ENCODE measurements around the gene PDCD5.
"Not testable (repeated sequence)": the region's sequence is repeated elsewhere in the genome, so short reads cannot be mapped to it uniquely, and the experiment has no call there.

Gene PDCD5

GRCh38 chr19:32576790-32577189 lies 4.2 kb upstream of the PDCD5 start:
- TF ChIP-seq L3MBTL2 (conservative IDR thresholded peaks at IDR 0.05) (no peak), BHLHE40 (IDR thresholded peaks at IDR 0.05; ENCODE audit: borderline replicate concordance) (no peak), CTBP1 (IDR thresholded peaks at IDR 0.05; ENCODE audit: borderline replicate concordance) (no peak), PKNOX1 (IDR thresholded peaks at IDR 0.05) (no peak), FOXK2 (IDR thresholded peaks at IDR 0.05) (no peak), TARDBP (IDR thresholded peaks at IDR 0.05) (no peak), FOXM1 (IDR thresholded peaks at IDR 0.05; ENCODE audit: borderline replicate concordance) (no peak), FOXA1 (IDR thresholded peaks at IDR 0.05) (no peak), ELF4 (IDR thresholded peaks at IDR 0.05) (no peak), SP1 (IDR thresholded peaks at IDR 0.05) (no peak), ZNF384 (IDR thresholded peaks at IDR 0.05) (no peak), SUZ12 (IDR thresholded peaks at IDR 0.05) (no peak), LEF1 (IDR thresholded peaks at IDR 0.05; ENCODE audit: borderline replicate concordance) (no peak), ARNT (IDR thresholded peaks at IDR 0.05) (no peak), HDGF (IDR thresholded peaks at IDR 0.05; ENCODE audit: borderline replicate concordance) (no peak), NFRKB (IDR thresholded peaks at IDR 0.05) (no peak)
- CTCF ChIA-PET: no interaction called here
- POLR2A ChIA-PET: no interaction called here
- DNase-seq (ENCODE audit: extremely low spot score): no peak

- no peak for TF ChIP-seq SUZ12 (IDR thresholded peaks at IDR 0.05)
- TF ChIP-seq CTBP1 (IDR thresholded peaks at IDR 0.05; ENCODE audit: borderline replicate concordance): no peak
- no peak for TF ChIP-seq FOXK2 (IDR thresholded peaks at IDR 0.05)
- no peak for TF ChIP-seq ARNT (IDR thresholded peaks at IDR 0.05)
- no peak for TF ChIP-seq FOXA1 (IDR thresholded peaks at IDR 0.05)
- TF ChIP-seq BHLHE40 (IDR thresholded peaks at IDR 0.05; ENCODE audit: borderline replicate concordance): no peak
- no peak for TF ChIP-seq ZNF384 (IDR thresholded peaks at IDR 0.05)
- TF ChIP-seq L3MBTL2 (conservative IDR thresholded peaks at IDR 0.05): no peak
- no peak for TF ChIP-seq SP1 (IDR thresholded peaks at IDR 0.05)
- TF ChIP-seq LEF1 (IDR thresholded peaks at IDR 0.05; ENCODE audit: borderline replicate concordance): no peak
- no peak for TF ChIP-seq NFRKB (IDR thresholded peaks at IDR 0.05)
- TF ChIP-seq ELF4 (IDR thresholded peaks at IDR 0.05): no peak
- TF ChIP-seq TARDBP (IDR thresholded peaks at IDR 0.05): no peak
- no peak for TF ChIP-seq PKNOX1 (IDR thresholded peaks at IDR 0.05)
- no peak for TF ChIP-seq FOXM1 (IDR thresholded peaks at IDR 0.05; ENCODE audit: borderline replicate concordance)
- POLR2A ChIA-PET: interaction anchor here (0.6 to 1.5 kb wide), 8 partner anchors 9 to 1273 kb away, joined by 3 to 5 read pairs (median 4); partner anchors contain the start of genes DPY19L3 and ZNF507
- no peak for DNase-seq (ENCODE audit: extremely low spot score)
- CTCF ChIA-PET: interaction anchor here (1.1 kb wide), 1 partner anchor 19 kb away, joined by 3 read pairs; no protein-coding TSS in a partner anchor
These were observed 563 bp upstream of the PDCD5 start for GRCh38 chr19:32580353-32580900.

- CTCF ChIA-PET: no interaction called here
- peak; percentile 35 for DNase-seq (ENCODE audit: extremely low spot score)
- TF ChIP-seq SP1 (IDR thresholded peaks at IDR 0.05) (no peak), TARDBP (IDR thresholded peaks at IDR 0.05) (no peak), ELF4 (IDR thresholded peaks at IDR 0.05) (no peak), SUZ12 (IDR thresholded peaks at IDR 0.05) (no peak), LEF1 (IDR thresholded peaks at IDR 0.05; ENCODE audit: borderline replicate concordance) (no peak), L3MBTL2 (conservative IDR thresholded peaks at IDR 0.05) (no peak), HDGF (IDR thresholded peaks at IDR 0.05; ENCODE audit: borderline replicate concordance) (no peak), FOXA1 (IDR thresholded peaks at IDR 0.05) (no peak), CTBP1 (IDR thresholded peaks at IDR 0.05; ENCODE audit: borderline replicate concordance) (no peak), BHLHE40 (IDR thresholded peaks at IDR 0.05; ENCODE audit: borderline replicate concordance) (no peak), ARNT (IDR thresholded peaks at IDR 0.05) (no peak), PKNOX1 (IDR thresholded peaks at IDR 0.05) (no peak), ZNF384 (IDR thresholded peaks at IDR 0.05) (no peak), FOXK2 (IDR thresholded peaks at IDR 0.05) (no peak), FOXM1 (IDR thresholded peaks at IDR 0.05; ENCODE audit: borderline replicate concordance) (no peak), NFRKB (IDR thresholded peaks at IDR 0.05) (no peak)
- POLR2A ChIA-PET: interaction anchor here (1.0 to 1.5 kb wide), 4 partner anchors 11 to 236 kb away, joined by 3 to 5 read pairs (median 4); partner anchors contain the start of gene ZNF507
These were observed 752 bp downstream of the PDCD5 start for GRCh38 chr19:32581705-32582179.

GRCh38 chr19:32587747-32588504 lies 6.9 kb downstream of the PDCD5 start:
- DNase-seq (ENCODE audit: extremely low spot score); CTCF ChIA-PET; POLR2A ChIA-PET: not testable (repeated sequence)

- ChIA-PET CTCF (no interaction called here), POLR2A (no interaction called here)
- DNase-seq (ENCODE audit: extremely low spot score): no peak
- TF ChIP-seq LEF1 (IDR thresholded peaks at IDR 0.05; ENCODE audit: borderline replicate concordance): no peak
- TF ChIP-seq CTBP1 (IDR thresholded peaks at IDR 0.05; ENCODE audit: borderline replicate concordance): no peak
- TF ChIP-seq ZNF384 (IDR thresholded peaks at IDR 0.05): no peak
- no peak for TF ChIP-seq SP1 (IDR thresholded peaks at IDR 0.05)
- TF ChIP-seq PKNOX1 (IDR thresholded peaks at IDR 0.05): no peak
- TF ChIP-seq BHLHE40 (IDR thresholded peaks at IDR 0.05; ENCODE audit: borderline replicate concordance): no peak
- no peak for TF ChIP-seq TARDBP (IDR thresholded peaks at IDR 0.05)
- TF ChIP-seq NFRKB (IDR thresholded peaks at IDR 0.05): no peak
- TF ChIP-seq ELF4 (IDR thresholded peaks at IDR 0.05): no peak
- TF ChIP-seq ARNT (IDR thresholded peaks at IDR 0.05): no peak
- TF ChIP-seq FOXM1 (IDR thresholded peaks at IDR 0.05; ENCODE audit: borderline replicate concordance): no peak
These were observed 13.0 kb downstream of the PDCD5 start for GRCh38 chr19:32594021-32594420.
